HEK293 (cell line): Measurements from ENCODE around the gene DNAH1.

Source experiments
- ZBTB17 ChIP-seq: fragments of 450-650 bp; formaldehyde crosslinking; IDR thresholded peaks from 2 replicates; pipeline ENCODE4 v1.5.1; 2016; ENCODE audit warnings: missing biosample characterization, missing genetic modification characterization
- ZNF16 ChIP-seq: fragments of 450-650 bp; formaldehyde crosslinking; IDR thresholded peaks from 2 replicates; pipeline ENCODE4 v1.5.1; 2016; ENCODE audit warnings: low read depth, missing biosample characterization, missing genetic modification characterization
- ZNF274 ChIP-seq, 2 experiments: fragments of 200-500 bp in 1 of 2; fragments of 450-650 bp in 1 of 2; sonication (Bioruptor generic) in 1 of 2; formaldehyde crosslinking in 1 of 2; IDR thresholded peaks; 2 replicates each; pipeline versions ENCODE4 v1.5.1 to v1.6.1; 2014 to 2016; ENCODE audit warnings: borderline replicate concordance in 1 of 2, inconsistent platforms in 1 of 2, low read length in 1 of 2, missing biosample characterization in 1 of 2, missing genetic modification characterization in 1 of 2

DNA sequence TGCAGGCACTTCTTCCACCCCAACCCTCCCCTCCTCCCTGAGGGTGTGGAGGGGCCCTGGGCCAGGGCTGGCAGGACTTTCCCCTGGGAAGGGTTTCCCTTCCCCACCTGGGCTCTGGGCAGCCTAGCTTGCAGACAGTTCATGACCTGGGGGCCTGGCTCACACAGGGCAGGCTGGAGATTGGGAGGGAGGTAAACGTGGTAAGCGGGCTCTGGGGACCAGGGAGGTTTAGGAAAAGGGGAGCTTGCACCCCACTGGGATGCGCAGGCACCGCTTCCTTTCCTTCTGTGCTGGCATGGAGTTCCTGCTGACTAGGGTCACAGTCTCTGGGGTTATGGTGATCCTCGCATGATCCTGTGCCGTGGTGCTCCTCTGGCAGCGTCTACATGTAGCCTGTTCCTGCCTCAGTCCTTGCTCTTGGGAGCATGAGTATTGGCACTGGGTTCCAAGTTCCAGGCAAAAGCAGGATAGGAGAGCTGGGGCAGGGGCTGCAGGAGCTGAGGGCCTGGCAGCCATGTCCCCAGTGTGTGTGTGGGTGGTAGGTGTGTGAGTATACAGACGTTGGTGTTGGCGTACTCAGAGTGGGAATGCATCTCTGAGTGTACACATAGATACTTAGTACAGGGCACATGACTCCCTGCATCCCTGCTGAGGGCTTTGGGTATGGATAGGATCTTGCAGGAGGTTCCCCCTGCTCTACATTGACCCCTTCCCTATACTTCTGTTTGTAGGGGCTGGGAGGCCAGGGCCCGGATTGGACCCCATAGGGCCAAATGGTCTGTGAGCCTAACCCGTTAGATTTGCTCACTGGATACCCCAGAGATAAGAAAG lies 21.6 kb upstream of the DNAH1 start:
- no peak for TF ChIP-seq ZNF274 (IDR thresholded peaks at IDR 0.05; ENCODE audit: low read length)
- no peak for TF ChIP-seq ZNF274 (tag by site-specific recombination; IDR thresholded peaks at IDR 0.05; ENCODE audit: borderline replicate concordance)
- TF ChIP-seq ZBTB17 (tag by site-specific recombination) = no peak
- TF ChIP-seq ZNF16 (tag by site-specific recombination) = no peak
